GM10248 (cell line): ENCODE measurements around the gene SYCP1.

ENCODE experiments used
- CTCF ChIA-PET: fragments of 300-600 bp; sonication (Branson Sonifier 250); formaldehyde crosslinking; extraction: SDS; loops from one replicate; lab custom pipeline; 2021; ENCODE audit warnings: antibody characterized with exemption; lab: Yijun Ruan, JAX
- POLR2A ChIA-PET: fragments of 350-650 bp; sonication (Branson Sonifier 250); formaldehyde crosslinking; extraction: SDS; loops from one replicate; lab custom pipeline; 2020; ENCODE audit warnings: antibody characterized with exemption; lab: Yijun Ruan, JAX
- DNase-seq: peaks from one replicate; pipeline ENCODE4 v3.0.0; 2012; ENCODE audit errors: extremely low spot score
- TF ChIP-seq, protein P1 (sequence below): IDR thresholded peaks from 2 replicates; pipeline ENCODE4 v1.5.1; 2012; ENCODE audit warnings: mild to moderate bottlenecking, low read depth; ENCODE audit errors: extremely low read depth, missing control alignments, control extremely low read depth

The SYCP1 gene

DNA sequence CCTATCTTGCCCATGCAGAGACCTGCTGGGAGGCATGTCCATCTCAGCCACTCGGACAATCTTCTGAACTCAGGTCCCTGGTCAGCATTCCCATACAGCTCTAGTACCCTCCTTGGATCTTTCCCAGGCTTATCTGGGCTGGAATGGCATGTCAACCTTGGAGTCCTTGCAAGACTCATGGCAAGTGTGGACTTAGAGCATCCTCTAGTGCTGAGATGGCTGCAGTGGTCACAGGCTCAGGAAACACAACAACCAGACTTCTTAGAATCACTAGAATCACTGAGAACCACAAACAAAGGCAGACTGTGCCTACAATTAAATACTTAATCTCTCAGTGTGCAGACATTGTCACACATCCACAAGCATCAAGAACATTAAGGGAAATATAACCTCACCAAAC is 101.9 kb downstream of the SYCP1 start:
- no peak for DNase-seq
- TF ChIP-seq, protein P1, sequence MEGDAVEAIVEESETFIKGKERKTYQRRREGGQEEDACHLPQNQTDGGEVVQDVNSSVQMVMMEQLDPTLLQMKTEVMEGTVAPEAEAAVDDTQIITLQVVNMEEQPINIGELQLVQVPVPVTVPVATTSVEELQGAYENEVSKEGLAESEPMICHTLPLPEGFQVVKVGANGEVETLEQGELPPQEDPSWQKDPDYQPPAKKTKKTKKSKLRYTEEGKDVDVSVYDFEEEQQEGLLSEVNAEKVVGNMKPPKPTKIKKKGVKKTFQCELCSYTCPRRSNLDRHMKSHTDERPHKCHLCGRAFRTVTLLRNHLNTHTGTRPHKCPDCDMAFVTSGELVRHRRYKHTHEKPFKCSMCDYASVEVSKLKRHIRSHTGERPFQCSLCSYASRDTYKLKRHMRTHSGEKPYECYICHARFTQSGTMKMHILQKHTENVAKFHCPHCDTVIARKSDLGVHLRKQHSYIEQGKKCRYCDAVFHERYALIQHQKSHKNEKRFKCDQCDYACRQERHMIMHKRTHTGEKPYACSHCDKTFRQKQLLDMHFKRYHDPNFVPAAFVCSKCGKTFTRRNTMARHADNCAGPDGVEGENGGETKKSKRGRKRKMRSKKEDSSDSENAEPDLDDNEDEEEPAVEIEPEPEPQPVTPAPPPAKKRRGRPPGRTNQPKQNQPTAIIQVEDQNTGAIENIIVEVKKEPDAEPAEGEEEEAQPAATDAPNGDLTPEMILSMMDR = no peak
- POLR2A ChIA-PET = no interaction called here
- CTCF ChIA-PET = interaction anchor here (1.1 to 1.7 kb wide), 6 partner anchors 16 to 610 kb away, joined by 3 to 4 read pairs (median 3); no protein-coding TSS in a partner anchor

- DNase-seq = no peak
- TF ChIP-seq, protein P1 = no peak
- POLR2A ChIA-PET = no interaction called here
- CTCF ChIA-PET = interaction anchor here (1.5 kb wide), 1 partner anchor 623 kb away, joined by 3 read pairs; no protein-coding TSS in a partner anchor
Observed at GRCh38 chr1:114959423-114959822, 104.8 kb downstream of the SYCP1 start.

- POLR2A ChIA-PET = no interaction called here
- CTCF ChIA-PET = interaction anchor here (1.4 to 3.2 kb wide), 2 partner anchors 136 to 139 kb away, joined by 3 to 22 read pairs; no protein-coding TSS in a partner anchor
- DNase-seq = no peak
- TF ChIP-seq, protein P1 = no peak
Observed at GRCh38 chr1:114976891-114977290, 122.2 kb downstream of the SYCP1 start.

GRCh38 chr1:114979278-114979891 is 124.7 kb downstream of the SYCP1 start:
- ChIA-PET POLR2A (no interaction called here), CTCF (interaction anchor here (1.2 to 2.2 kb wide), 4 partner anchors 8 to 133 kb away, joined by 3 to 25 read pairs (median 6); no protein-coding TSS in a partner anchor)
- peak; percentile 13 for DNase-seq
- TF ChIP-seq, protein P1 = peak; percentile 67

- CTCF ChIA-PET = interaction anchor here (1.1 to 3.2 kb wide), 5 partner anchors 12 to 131 kb away, joined by 3 to 14 read pairs (median 7); no protein-coding TSS in a partner anchor
- TF ChIP-seq, protein P1 = no peak
- POLR2A ChIA-PET = no interaction called here
Observed at GRCh38 chr1:114982251-114982650, 127.6 kb downstream of the SYCP1 start.

GRCh38 chr1:114986286-114986685 is 131.6 kb downstream of the SYCP1 start:
- ChIA-PET CTCF (interaction anchor here (1.2 to 2.4 kb wide), 3 partner anchors 67 to 151 kb away, joined by 3 to 12 read pairs (median 7); no protein-coding TSS in a partner anchor), POLR2A (no interaction called here)
- no peak for DNase-seq
- TF ChIP-seq, protein P1 = no peak

More at GRCh38 chr1:114982251-114982650, 127.6 kb downstream of the SYCP1 start:
- no peak for DNase-seq
